Measurements from ENCODE around the gene PLAAT4.

- TF ChIP-seq CTCF (conservative IDR thresholded peaks at IDR 0.05; ENCODE audit: low read length) (no peak), EZH2phosphoT487 (IDR thresholded peaks at IDR 0.05; ENCODE audit: borderline replicate concordance) (no peak)
Observed at GRCh38 chr11:63564056-63564774, 27.6 kb downstream of the PLAAT4 start.
